Muscle of leg (tissue), 11 donors: Measurements from ENCODE around the gene SEMA5B. TPM values are rescaled to one million over a fixed set of nuclear protein-coding genes. Genes with fewer than 3 reads are reported as not detected.
A peak's percentile ranks its signal among the peaks of the same experiment; 100 is the strongest.

Experiments
- DNase-seq: peaks from one replicate; pipeline ENCODE4 v3.0.0; 2013
- H3K27ac ChIP-seq: one replicate; pipeline ENCODE4 v1.5.1; 2013; ENCODE audit warnings: mild to moderate bottlenecking, low read length, control low read depth
- H3K27me3 ChIP-seq: one replicate; pipeline ENCODE4 v1.6.1; 2013; ENCODE audit warnings: low read length; ENCODE audit not compliant: control insufficient read depth, insufficient read depth
- H3K36me3 ChIP-seq: one replicate; pipeline ENCODE4 v1.6.1; 2013; ENCODE audit warnings: low read length; ENCODE audit not compliant: control insufficient read depth, insufficient read depth
- H3K4me1 ChIP-seq: one replicate; pipeline ENCODE4 v1.6.1; 2013; ENCODE audit warnings: low read length; ENCODE audit not compliant: control insufficient read depth, insufficient read depth
- H3K4me3 ChIP-seq: one replicate; pipeline ENCODE4 v1.5.1; 2013; ENCODE audit warnings: low read length, control low read depth
- H3K9me3 ChIP-seq: replicated peaks from 2 replicates; pipeline ENCODE4 v1.6.1; 2013; ENCODE audit warnings: low read depth, low read length; ENCODE audit not compliant: control insufficient read depth
- WGBS: methylation state at CpG from one replicate; pipeline ENCODE4 v1.1.5; 2013; ENCODE audit warnings: missing lambda C conversion rate; ENCODE audit not compliant: insufficient coverage; 5-methylcytosine and 5-hydroxymethylcytosine counted together
- polyA plus RNA-seq, 8 donors: library from polyadenylated mRNA; unstranded; fragments of 120-200 nt; gene quantifications; one replicate each; pipeline versions ENCODE4 v1.2.1 to v1.2.3, GENCODE V29; 2013; ENCODE audit warnings: inconsistent platforms in 1 of 8, low replicate concordance in 1 of 8; ENCODE audit not compliant: insufficient read length in 8 of 8, insufficient read depth in 1 of 8
- total RNA-seq: library from RNA; stranded (reverse); fragments of 120-200 nt; gene quantifications from one replicate; pipeline ENCODE4 v1.2.4, GENCODE V29; 2013

The SEMA5B gene
- total and polyA plus RNA-seq, 9 donors, result 14.3 to 35.4 (median 25.7) TPM

- H3K36me3 ChIP-seq, result no peaks in the 10 kb centered on the region
- peaks cover 3% of the 10 kb centered on the region for H3K4me1 ChIP-seq
- peaks cover 3% of the 10 kb centered on the region for H3K27me3 ChIP-seq
- H3K4me3 ChIP-seq, result no peak overlapping the region
- no peaks in the 10 kb centered on the region for H3K9me3 ChIP-seq
- no peak overlapping the region for H3K27ac ChIP-seq
- no peak for DNase-seq
- no CpG with 5 or more reads among the region's 5 CpGs for WGBS
Measured at GRCh38 chr3:123044981-123045763, 17.6 kb upstream of the SEMA5B start.

- WGBS, result 56% methylated on average over 4 of the region's 6 CpGs
- peak; percentile 21 for DNase-seq
- peaks cover 3% of the 10 kb centered on the region for H3K27me3 ChIP-seq
- no peak overlapping the region for H3K4me3 ChIP-seq
- no peaks in the 10 kb centered on the region for H3K9me3 ChIP-seq
- no peak overlapping the region for H3K27ac ChIP-seq
- H3K4me1 ChIP-seq, result peaks cover 3% of the 10 kb centered on the region
- no peaks in the 10 kb centered on the region for H3K36me3 ChIP-seq
Measured at GRCh38 chr3:123042413-123042812, 14.8 kb upstream of the SEMA5B start.

- no peak for DNase-seq
- no peaks in the 10 kb centered on the region for H3K9me3 ChIP-seq
- no peaks in the 10 kb centered on the region for H3K36me3 ChIP-seq
- no peaks in the 10 kb centered on the region for H3K27me3 ChIP-seq
- peaks cover 3% of the 10 kb centered on the region for H3K4me1 ChIP-seq
- H3K4me3 ChIP-seq, result no peak overlapping the region
- 88% methylated on average over 1 of the region's 3 CpGs for WGBS
- H3K27ac ChIP-seq, result no peak overlapping the region
Measured at GRCh38 chr3:123039178-123039577, 11.6 kb upstream of the SEMA5B start.

- Histone ChIP-seq H3K27ac (no peak overlapping the region), H3K4me3 (no peak overlapping the region), H3K36me3 (no peaks in the 10 kb centered on the region), H3K9me3 (no peaks in the 10 kb centered on the region), H3K4me1 (peaks cover 3% of the 10 kb centered on the region), H3K27me3 (no peaks in the 10 kb centered on the region)
- DNase-seq, result no peak
Measured at GRCh38 chr3:123038751-123039150, 11.2 kb upstream of the SEMA5B start.

GRCh38 chr3:123037015-123037375 lies 9.4 kb upstream of the SEMA5B start:
- no CpG with 5 or more reads among the region's 5 CpGs for WGBS
- no peaks in the 10 kb centered on the region for H3K9me3 ChIP-seq
- H3K27me3 ChIP-seq, result no peaks in the 10 kb centered on the region
- no peaks in the 10 kb centered on the region for H3K36me3 ChIP-seq
- no peaks in the 10 kb centered on the region for H3K4me1 ChIP-seq
- no peak overlapping the region for H3K27ac ChIP-seq
- no peak overlapping the region for H3K4me3 ChIP-seq
- DNase-seq, result no peak

GRCh38 chr3:123036352-123037014 lies 8.9 kb upstream of the SEMA5B start:
- Histone ChIP-seq H3K4me3 (no peak overlapping the region), H3K36me3 (no peaks in the 10 kb centered on the region), H3K4me1 (no peaks in the 10 kb centered on the region), H3K27ac (no peak overlapping the region), H3K9me3 (no peaks in the 10 kb centered on the region), H3K27me3 (no peaks in the 10 kb centered on the region)
- DNase-seq, result no peak
- WGBS, result 37% methylated on average over 3 of the region's 8 CpGs

- Histone ChIP-seq H3K9me3 (no peaks in the 10 kb centered on the region), H3K4me1 (no peaks in the 10 kb centered on the region), H3K27me3 (peaks cover 6% of the 10 kb centered on the region), H3K36me3 (no peaks in the 10 kb centered on the region), H3K4me3 (no peak overlapping the region), H3K27ac (no peak overlapping the region)
- WGBS, result 61% methylated on average over 2 of the region's 3 CpGs
- DNase-seq, result no peak
Measured at GRCh38 chr3:123034996-123035395, 7.4 kb upstream of the SEMA5B start.

- Histone ChIP-seq H3K4me1 (no peaks in the 10 kb centered on the region), H3K4me3 (no peak overlapping the region), H3K27ac (no peak overlapping the region), H3K27me3 (peaks cover 13% of the 10 kb centered on the region), H3K9me3 (no peaks in the 10 kb centered on the region), H3K36me3 (no peaks in the 10 kb centered on the region)
- 80% methylated on average over 3 of the region's 5 CpGs for WGBS
- DNase-seq, result no peak
Measured at GRCh38 chr3:123034120-123034519, 6.6 kb upstream of the SEMA5B start.

- WGBS, result 70% methylated on average over 3 of the region's 3 CpGs
- no peak overlapping the region for H3K27ac ChIP-seq
- H3K4me1 ChIP-seq, result peaks cover 9% of the 10 kb centered on the region
- H3K9me3 ChIP-seq, result no peaks in the 10 kb centered on the region
- no peaks in the 10 kb centered on the region for H3K36me3 ChIP-seq
- H3K4me3 ChIP-seq, result no peak overlapping the region
- no peak for DNase-seq
- peaks cover 28% of the 10 kb centered on the region for H3K27me3 ChIP-seq
Measured at GRCh38 chr3:123032057-123032456, 4.5 kb upstream of the SEMA5B start.

- Histone ChIP-seq H3K27ac (no peak overlapping the region), H3K4me1 (peaks cover 17% of the 10 kb centered on the region), H3K9me3 (no peaks in the 10 kb centered on the region), H3K27me3 (peaks cover 37% of the 10 kb centered on the region), H3K4me3 (no peak overlapping the region), H3K36me3 (no peaks in the 10 kb centered on the region)
- WGBS, result 78% methylated on average over 1 of the region's 4 CpGs
- no peak for DNase-seq
Measured at GRCh38 chr3:123031051-123031450, 3.5 kb upstream of the SEMA5B start.
